Choroid plexus epithelial cell (primary cell): Measurements from ENCODE around the gene OGFOD2.

Source experiments
- DNase-seq: peaks from one replicate; pipeline ENCODE4 v3.0.0-alpha.2; 2010; ENCODE audit warnings: low read depth
- H3K4me3 ChIP-seq: 2 replicates; pipeline ENCODE4 v1.5.1; 2011; ENCODE audit warnings: low read depth, mild to moderate bottlenecking, control low read depth, low read length, moderate library complexity
- TF ChIP-seq, protein P1 (sequence below): conservative IDR thresholded peaks from 2 replicates; pipeline ENCODE4 v1.5.1; 2011; ENCODE audit warnings: low read depth, mild to moderate bottlenecking, control low read depth, inconsistent platforms, low read length, moderate library complexity

Gene OGFOD2

GRCh38 chr12:122951406-122951805 is 23.6 kb upstream of the OGFOD2 start:
- H3K4me3 ChIP-seq, result no peak overlapping the region
- TF ChIP-seq, protein P1, sequence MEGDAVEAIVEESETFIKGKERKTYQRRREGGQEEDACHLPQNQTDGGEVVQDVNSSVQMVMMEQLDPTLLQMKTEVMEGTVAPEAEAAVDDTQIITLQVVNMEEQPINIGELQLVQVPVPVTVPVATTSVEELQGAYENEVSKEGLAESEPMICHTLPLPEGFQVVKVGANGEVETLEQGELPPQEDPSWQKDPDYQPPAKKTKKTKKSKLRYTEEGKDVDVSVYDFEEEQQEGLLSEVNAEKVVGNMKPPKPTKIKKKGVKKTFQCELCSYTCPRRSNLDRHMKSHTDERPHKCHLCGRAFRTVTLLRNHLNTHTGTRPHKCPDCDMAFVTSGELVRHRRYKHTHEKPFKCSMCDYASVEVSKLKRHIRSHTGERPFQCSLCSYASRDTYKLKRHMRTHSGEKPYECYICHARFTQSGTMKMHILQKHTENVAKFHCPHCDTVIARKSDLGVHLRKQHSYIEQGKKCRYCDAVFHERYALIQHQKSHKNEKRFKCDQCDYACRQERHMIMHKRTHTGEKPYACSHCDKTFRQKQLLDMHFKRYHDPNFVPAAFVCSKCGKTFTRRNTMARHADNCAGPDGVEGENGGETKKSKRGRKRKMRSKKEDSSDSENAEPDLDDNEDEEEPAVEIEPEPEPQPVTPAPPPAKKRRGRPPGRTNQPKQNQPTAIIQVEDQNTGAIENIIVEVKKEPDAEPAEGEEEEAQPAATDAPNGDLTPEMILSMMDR, result no peak
- peak; percentile 25 for DNase-seq

- DNase-seq, result peak; percentile 79
- TF ChIP-seq, protein P1, result peak; percentile 93
- H3K4me3 ChIP-seq, result no peak overlapping the region
Measured at GRCh38 chr12:122951979-122952892, 22.8 kb upstream of the OGFOD2 start.

GRCh38 chr12:122955156-122955555 is 19.9 kb upstream of the OGFOD2 start:
- no peak for DNase-seq
- TF ChIP-seq, protein P1, result no peak
- H3K4me3 ChIP-seq, result no peak overlapping the region

GRCh38 chr12:122956035-122956434 is 19.0 kb upstream of the OGFOD2 start:
- DNase-seq, result no peak
- TF ChIP-seq, protein P1, result no peak
- H3K4me3 ChIP-seq, result no peak overlapping the region

DNA sequence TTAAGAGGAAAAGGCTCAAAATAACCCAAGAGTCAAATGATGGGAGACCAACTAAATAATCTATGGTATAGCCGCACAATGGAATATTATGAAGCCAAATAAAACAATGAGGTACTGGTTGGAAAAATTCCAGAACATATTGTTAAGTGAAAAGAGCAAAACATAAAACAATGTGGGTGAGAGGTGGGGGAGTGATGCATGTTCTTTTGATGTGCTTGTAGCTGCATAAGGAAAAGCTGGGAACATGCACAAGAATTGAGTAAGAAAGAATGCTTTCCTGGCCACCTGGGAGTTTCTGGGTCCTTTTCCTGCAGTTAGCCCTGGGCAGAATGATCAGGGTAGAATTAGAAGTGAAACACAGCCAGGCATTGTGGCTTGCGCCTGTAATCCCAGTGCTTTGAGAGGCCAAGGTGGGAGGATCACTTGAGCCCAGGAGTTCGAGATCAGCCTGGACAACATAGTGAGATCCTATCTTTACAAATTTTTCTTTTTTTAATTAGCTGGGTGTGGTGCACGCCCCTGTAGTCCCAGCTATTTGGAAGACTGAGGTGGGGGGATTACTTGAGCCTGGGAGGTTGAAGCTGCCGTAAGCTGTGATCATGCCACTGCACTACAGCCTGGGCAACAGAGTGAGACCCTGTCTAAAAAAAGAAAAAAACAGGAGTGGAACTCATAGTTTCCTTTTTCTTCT is 16.7 kb upstream of the OGFOD2 start:
- DNase-seq, result no peak
- H3K4me3 ChIP-seq, result no peak overlapping the region
- TF ChIP-seq, protein P1, result no peak

DNA sequence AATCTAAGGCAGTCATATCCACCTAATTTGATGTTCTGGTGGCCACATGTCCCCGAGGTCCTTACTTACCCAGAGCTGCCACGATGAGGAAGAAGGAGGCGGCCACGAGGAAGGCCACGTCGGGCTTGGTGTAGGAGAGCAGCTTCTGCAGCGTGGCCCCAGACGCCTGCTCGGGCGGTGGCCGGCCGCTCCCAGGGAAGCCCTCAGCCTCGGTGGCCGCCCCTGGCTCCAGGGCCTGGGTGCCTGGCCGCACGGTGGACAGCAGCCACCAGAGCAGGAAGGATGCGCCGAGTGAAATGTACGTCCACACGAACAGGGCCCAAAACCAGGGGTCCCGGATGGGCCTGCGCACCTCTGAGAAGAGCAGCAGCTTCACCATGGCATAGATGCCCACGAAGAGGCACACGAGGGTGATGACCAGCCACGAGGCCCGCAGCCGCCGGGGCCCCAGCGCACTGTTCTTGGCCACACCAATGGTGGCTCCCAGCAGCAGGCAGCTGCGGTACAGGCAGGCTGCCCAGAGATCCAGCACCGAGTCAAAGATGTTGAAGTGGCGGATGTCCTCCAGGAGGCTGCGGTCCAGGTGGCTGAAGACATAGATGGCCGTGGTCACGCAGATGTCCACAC is 15.4 kb upstream of the OGFOD2 start:
- DNase-seq, result no peak
- TF ChIP-seq, protein P1, result no peak

More for the DNA sequence above, 15.4 kb upstream of the OGFOD2 start:
- no peak overlapping the region for H3K4me3 ChIP-seq
